H9 (cell line): ENCODE data around the gene TTLL3. TPM values are rescaled to one million over a fixed set of nuclear protein-coding genes. Genes with fewer than 3 reads are reported as not detected.

Experiments
- DNase-seq: peaks from one replicate; pipeline ENCODE4 v3.0.0-alpha.2; 2017
- H2AFZ ChIP-seq: one replicate; pipeline ENCODE4 v1.6.1; 2013; ENCODE audit warnings: mild to moderate bottlenecking, low read length, control low read depth, moderate library complexity
- H2AK5ac ChIP-seq: 2 replicates; pipeline ENCODE4 v1.6.1; 2013; ENCODE audit warnings: low read length, control low read depth, mixed read lengths; ENCODE audit not compliant: insufficient read length
- H2BK120ac ChIP-seq: one replicate; pipeline ENCODE4 v1.6.1; 2013; ENCODE audit warnings: low read depth, mild to moderate bottlenecking, low read length, control low read depth, inconsistent platforms; ENCODE audit not compliant: poor library complexity, severe bottlenecking
- H2BK12ac ChIP-seq: 2 replicates; pipeline ENCODE4 v1.6.1; 2013; ENCODE audit warnings: low read length, control low read depth, mixed read lengths, low read depth; ENCODE audit not compliant: insufficient read length
- H2BK15ac ChIP-seq: 2 replicates; pipeline ENCODE4 v1.6.1; 2013; ENCODE audit warnings: low read depth, low read length, control low read depth
- H2BK20ac ChIP-seq: one replicate; pipeline ENCODE4 v1.6.1; 2013; ENCODE audit warnings: low read depth, mild to moderate bottlenecking, low read length, control low read depth, inconsistent platforms; ENCODE audit not compliant: poor library complexity, severe bottlenecking
- H2BK5ac ChIP-seq: 2 replicates; pipeline ENCODE4 v1.6.1; 2013; ENCODE audit warnings: low read length, control low read depth, mixed read lengths; ENCODE audit not compliant: insufficient read length
- H3K14ac ChIP-seq: 2 replicates; pipeline ENCODE4 v1.6.1; 2013; ENCODE audit warnings: low read length, control low read depth; ENCODE audit not compliant: insufficient read depth
- H3K18ac ChIP-seq: 2 replicates; pipeline ENCODE4 v1.6.1; 2013; ENCODE audit warnings: low read depth, mild to moderate bottlenecking, mixed read lengths, low read length, control low read depth; ENCODE audit not compliant: insufficient read length
- H3K23ac ChIP-seq: 2 replicates; pipeline ENCODE4 v1.6.1; 2013; ENCODE audit warnings: low read length, control low read depth, mixed read lengths, low read depth; ENCODE audit not compliant: insufficient read length
- H3K23me2 ChIP-seq: 2 replicates; pipeline ENCODE4 v1.6.1; 2013; ENCODE audit warnings: low read depth, mild to moderate bottlenecking, mixed read lengths, low read length, control low read depth; ENCODE audit not compliant: insufficient read length, poor library complexity, severe bottlenecking
- H3K27ac ChIP-seq: 2 replicates; pipeline ENCODE4 v1.5.1; 2013; ENCODE audit warnings: low read length, control low read depth, mixed read lengths, low read depth; ENCODE audit not compliant: insufficient read length
- H3K27me3 ChIP-seq: 2 replicates; pipeline ENCODE4 v1.6.1; 2013; ENCODE audit warnings: low read length, control low read depth, inconsistent platforms; ENCODE audit not compliant: insufficient read depth
- H3K4ac ChIP-seq: 2 replicates; pipeline ENCODE4 v1.6.1; 2013; ENCODE audit warnings: low read depth, mild to moderate bottlenecking, control low read depth, inconsistent platforms, low read length, moderate library complexity
- H3K4me1 ChIP-seq: 2 replicates; pipeline ENCODE4 v1.6.1; 2013; ENCODE audit warnings: low read length, control low read depth, inconsistent platforms; ENCODE audit not compliant: insufficient read depth
- H3K4me2 ChIP-seq: 2 replicates; pipeline ENCODE4 v1.6.1; 2013; ENCODE audit warnings: low read length, control low read depth, mixed read lengths; ENCODE audit not compliant: insufficient read length, insufficient read depth
- H3K56ac ChIP-seq: 2 replicates; pipeline ENCODE4 v1.6.1; 2013; ENCODE audit warnings: low read depth, mild to moderate bottlenecking, mixed read lengths, low read length, control low read depth; ENCODE audit not compliant: insufficient read length
- H3K79me1 ChIP-seq: 2 replicates; pipeline ENCODE4 v1.6.1; 2013; ENCODE audit warnings: low read depth, mild to moderate bottlenecking, moderate library complexity, low read length, control low read depth, inconsistent platforms; ENCODE audit not compliant: insufficient read depth, poor library complexity, severe bottlenecking
- H3K79me2 ChIP-seq: 2 replicates; pipeline ENCODE4 v1.6.1; 2013; ENCODE audit warnings: low read length, control low read depth, inconsistent platforms; ENCODE audit not compliant: insufficient read depth
- H3K9ac ChIP-seq: 2 replicates; pipeline ENCODE4 v1.6.1; 2013; ENCODE audit warnings: low read length, control low read depth, mixed read lengths; ENCODE audit not compliant: insufficient read length; ENCODE audit errors: extremely low read depth
- H3K9me3 ChIP-seq: one replicate; pipeline ENCODE4 v1.6.1; 2013; ENCODE audit warnings: low read depth, low read length, inconsistent platforms; ENCODE audit not compliant: control insufficient read depth
- H3T11ph ChIP-seq: one replicate; pipeline ENCODE4 v1.6.1; 2013; ENCODE audit warnings: mild to moderate bottlenecking, low read length, control low read depth, inconsistent platforms
- H4K20me1 ChIP-seq: one replicate; pipeline ENCODE4 v1.6.1; 2013; ENCODE audit not compliant: control insufficient read depth, insufficient read length, insufficient read depth
- H4K5ac ChIP-seq: 2 replicates; pipeline ENCODE4 v1.6.1; 2013; ENCODE audit warnings: low read depth, mild to moderate bottlenecking, mixed read lengths, low read length, control low read depth; ENCODE audit not compliant: insufficient read length
- H4K8ac ChIP-seq: replicated peaks from 2 replicates; pipeline ENCODE4 v1.6.1; 2013; ENCODE audit warnings: low read length, control low read depth, mixed read lengths, low read depth; ENCODE audit not compliant: insufficient read length
- H4K91ac ChIP-seq: 2 replicates; pipeline ENCODE4 v1.6.1; 2013; ENCODE audit warnings: low read depth, mild to moderate bottlenecking, moderate library complexity, mixed read lengths, low read length, control low read depth; ENCODE audit not compliant: insufficient read length
- H3K27ac Mint-ChIP-seq, 3 experiments: 2 replicates in 2 of 3; 3 replicates in 1 of 3; pipeline ENCODE4 v1.8.0; 2020 to 2021; ENCODE audit warnings: mixed read lengths in 3 of 3, mild to moderate bottlenecking in 1 of 3, moderate library complexity in 1 of 3
- H3K27me3 Mint-ChIP-seq: 2 replicates; pipeline ENCODE4 v1.8.0; 2021; ENCODE audit warnings: low read depth, mild to moderate bottlenecking, moderate library complexity, mixed read lengths
- H3K36me3 Mint-ChIP-seq, 3 experiments: 2 replicates in 2 of 3; 3 replicates in 1 of 3; pipeline ENCODE4 v1.8.0; 2020 to 2021; ENCODE audit warnings: low read depth in 3 of 3, mixed read lengths in 3 of 3; ENCODE audit not compliant: insufficient read depth in 1 of 3
- H3K4me1 Mint-ChIP-seq, 2 experiments: 2 replicates each; pipeline ENCODE4 v1.8.0; 2020; ENCODE audit warnings: mixed read lengths in 2 of 2
- H3K4me3 Mint-ChIP-seq, 2 experiments: 2 replicates in 1 of 2; 3 replicates in 1 of 2; pipeline ENCODE4 v1.8.0; 2020 to 2021; ENCODE audit warnings: mild to moderate bottlenecking in 2 of 2, mixed read lengths in 2 of 2, moderate library complexity in 1 of 2
- H3K9me3 Mint-ChIP-seq, 2 experiments: 2 replicates in 1 of 2; 3 replicates in 1 of 2; pipeline ENCODE4 v1.8.0; 2020; ENCODE audit warnings: mild to moderate bottlenecking in 2 of 2, mixed read lengths in 2 of 2, moderate library complexity in 1 of 2
- WGBS: extraction: QIAGEN DNeasy Blood & Tissue Kit; methylation state at CpG from one replicate; pipeline ENCODE4 v1.1.7; 2013; ENCODE audit warnings: missing lambda C conversion rate, low lambda C conversion rate, mixed read lengths; ENCODE audit not compliant: insufficient read length; ENCODE audit errors: extremely low coverage; 5-methylcytosine and 5-hydroxymethylcytosine counted together
- total RNA-seq: library from RNA; stranded (reverse); gene quantifications from 2 replicates; pipeline ENCODE4 v1.2.1, GENCODE V29; 2021
- TF ChIP-seq, protein P1 (sequence below): fragments of 200-600 bp; sonication (generic); conservative IDR thresholded peaks from 3 replicates; pipeline ENCODE4 v1.8.0; 2021; ENCODE audit warnings: antibody characterized with exemption, mild to moderate bottlenecking

TTLL3 gene
- total RNA-seq, 1 experiment from 2014 or later = 14.4 TPM

DNA sequence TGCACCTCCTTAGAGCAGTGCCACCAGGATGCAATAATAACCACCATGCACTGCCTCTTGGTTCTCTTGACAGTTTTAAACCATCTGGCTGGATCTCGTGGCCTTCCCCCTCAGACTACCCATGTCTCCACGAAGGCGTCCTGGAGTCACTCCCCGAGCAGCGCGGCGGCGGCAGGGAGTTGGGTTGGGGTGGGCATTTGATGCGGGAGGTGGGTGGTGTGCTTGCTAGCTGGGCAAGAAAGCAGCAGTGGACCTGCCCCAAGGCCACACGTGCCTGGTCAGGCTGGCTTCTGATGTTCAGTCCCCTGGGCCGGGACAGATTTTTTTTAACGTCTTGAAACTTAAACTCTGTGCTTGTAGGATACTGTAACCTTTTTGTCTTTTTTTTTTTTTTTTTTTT lies 3.9 kb upstream of the TTLL3 start:
- no peak overlapping the region for H3K14ac ChIP-seq
- H2BK5ac ChIP-seq = no peak overlapping the region
- H3K23me2 ChIP-seq = peaks cover 7% of the 10 kb centered on the region
- no peak overlapping the region for H2AK5ac ChIP-seq
- no peak overlapping the region for H4K5ac ChIP-seq
- no peak overlapping the region for H3K18ac ChIP-seq
- H3K9ac ChIP-seq = no peak overlapping the region
- H2BK15ac ChIP-seq = no peak overlapping the region
- no peak overlapping the region for H3K4me2 ChIP-seq
- no peaks in the 10 kb centered on the region for H3K4me1 ChIP-seq
- no peak overlapping the region for H3K23ac ChIP-seq
- no peak overlapping the region for H2AFZ ChIP-seq
- WGBS = no CpG with 5 or more reads among the region's 12 CpGs
- Mint-ChIP-seq H3K4me1 (peaks cover 20 to 22% of the 10 kb centered on the region in 2 experiments), H3K27me3 (peaks cover 8% of the 10 kb centered on the region), H3K27ac (no peak overlapping the region), H3K9me3 (no peaks in the 10 kb centered on the region), H3K4me3 (no peak overlapping the region), H3K36me3 (peaks cover 32 to 57% (median 48%) of the 10 kb centered on the region in 3 experiments; a peak in 6 of 7 replicates)
- H3K79me1 ChIP-seq = no peaks in the 10 kb centered on the region
- H3K4ac ChIP-seq = no peak overlapping the region
- DNase-seq = no peak
- no peak overlapping the region for H3K56ac ChIP-seq
- TF ChIP-seq, protein P1, sequence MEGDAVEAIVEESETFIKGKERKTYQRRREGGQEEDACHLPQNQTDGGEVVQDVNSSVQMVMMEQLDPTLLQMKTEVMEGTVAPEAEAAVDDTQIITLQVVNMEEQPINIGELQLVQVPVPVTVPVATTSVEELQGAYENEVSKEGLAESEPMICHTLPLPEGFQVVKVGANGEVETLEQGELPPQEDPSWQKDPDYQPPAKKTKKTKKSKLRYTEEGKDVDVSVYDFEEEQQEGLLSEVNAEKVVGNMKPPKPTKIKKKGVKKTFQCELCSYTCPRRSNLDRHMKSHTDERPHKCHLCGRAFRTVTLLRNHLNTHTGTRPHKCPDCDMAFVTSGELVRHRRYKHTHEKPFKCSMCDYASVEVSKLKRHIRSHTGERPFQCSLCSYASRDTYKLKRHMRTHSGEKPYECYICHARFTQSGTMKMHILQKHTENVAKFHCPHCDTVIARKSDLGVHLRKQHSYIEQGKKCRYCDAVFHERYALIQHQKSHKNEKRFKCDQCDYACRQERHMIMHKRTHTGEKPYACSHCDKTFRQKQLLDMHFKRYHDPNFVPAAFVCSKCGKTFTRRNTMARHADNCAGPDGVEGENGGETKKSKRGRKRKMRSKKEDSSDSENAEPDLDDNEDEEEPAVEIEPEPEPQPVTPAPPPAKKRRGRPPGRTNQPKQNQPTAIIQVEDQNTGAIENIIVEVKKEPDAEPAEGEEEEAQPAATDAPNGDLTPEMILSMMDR = no peak
- no peaks in the 10 kb centered on the region for H3K79me2 ChIP-seq
- no peak overlapping the region for H2BK20ac ChIP-seq
- no peaks in the 10 kb centered on the region for H3K9me3 ChIP-seq
- no peak overlapping the region for H2BK12ac ChIP-seq
- H3K27ac ChIP-seq = no peak overlapping the region
- H4K20me1 ChIP-seq = no peaks in the 10 kb centered on the region
- no peaks in the 10 kb centered on the region for H3K27me3 ChIP-seq
- H4K8ac ChIP-seq = no peak overlapping the region
- no peak overlapping the region for H2BK120ac ChIP-seq
- no peak overlapping the region for H4K91ac ChIP-seq
- no peak overlapping the region for H3T11ph ChIP-seq
